ENCODE measurements around the gene PBX1. TPM values are rescaled to one million over a fixed set of nuclear protein-coding genes. Genes with fewer than 3 reads are reported as not detected.

Gene PBX1
- polyA plus RNA-seq, 3 donors = 0.07 TPM; not detected in 2

- no peak overlapping the region for H3K9ac ChIP-seq (ENCODE audit: insufficient read depth, low read length, poor library complexity, severe bottlenecking)
- H3K4me2 ChIP-seq (replicated peaks; ENCODE audit: extremely low read depth, low read length, poor library complexity, severe bottlenecking) = no peak overlapping the region
These were observed 43.2 kb upstream of the PBX1 start for GRCh38 chr1:164515711-164516331.

GRCh38 chr1:164516591-164516990 is 42.4 kb upstream of the PBX1 start:
- no peak overlapping the region for H3K27ac Mint-ChIP-seq
- Histone ChIP-seq H3K36me3 (replicated peaks in 1 of 2; ENCODE audit: control insufficient read depth in 1 of 2, insufficient read depth in 2 of 2, low read length in 2 of 2) (no peaks in the 10 kb centered on the region), H3K79me2 (ENCODE audit: insufficient read depth, low read length) (no peaks in the 10 kb centered on the region), H3K4me3 (replicated peaks in 1 of 3; ENCODE audit: low read depth in 2 of 3, low read length in 3 of 3) (no peak overlapping the region), H3K9me3 (replicated peaks in 1 of 2; ENCODE audit: control insufficient read depth in 1 of 2, insufficient read depth in 1 of 2, low read length in 2 of 2) (no peaks in the 10 kb centered on the region), H3K9ac (ENCODE audit: insufficient read depth, low read length, poor library complexity, severe bottlenecking) (no peak overlapping the region), H3K27ac (ENCODE audit: low read depth in 1 of 2, low read length in 2 of 2) (no peak overlapping the region), H2AFZ (ENCODE audit: insufficient read depth, low read depth, low read length, poor library complexity, severe bottlenecking) (no peak overlapping the region), H3K27me3 (ENCODE audit: control insufficient read depth in 2 of 2, insufficient read depth in 2 of 2, low read length in 2 of 2) (no peaks in the 10 kb centered on the region), H3K4me1 (ENCODE audit: control insufficient read depth in 1 of 2, insufficient read depth in 2 of 2, low read length in 2 of 2) (no peaks in the 10 kb centered on the region), H4K20me1 (ENCODE audit: insufficient read depth, low read length) (no peaks in the 10 kb centered on the region), H3K4me2 (replicated peaks; ENCODE audit: extremely low read depth, low read length, poor library complexity, severe bottlenecking) (no peak overlapping the region)
- peaks cover 0 to 2% (median 0%) of the 10 kb centered on the region in 7 donors for H3K9me3 Mint-ChIP-seq
- no CpG with 5 or more reads among the region's 7 CpGs for WGBS (ENCODE audit: insufficient coverage)
- DNase-seq = no peak
- H3K27me3 Mint-ChIP-seq (ENCODE audit: low read depth in 3 of 3) = peaks cover 1 to 6% (median 2%) of the 10 kb centered on the region in 3 donors
- H3K36me3 Mint-ChIP-seq = no peaks in the 10 kb centered on the region
- intact Hi-C loops (cut with micrococcal nuclease) = no loop called here
- H3K4me3 Mint-ChIP-seq = no peak overlapping the region
- TF ChIP-seq CTCF (IDR thresholded peaks at IDR 0.05) = no peak
- H3K4me1 Mint-ChIP-seq = no peaks in the 10 kb centered on the region

More at GRCh38 chr1:164515711-164516331, 43.2 kb upstream of the PBX1 start:
- WGBS (ENCODE audit: insufficient coverage) = 98% methylated on average over 6 of the region's 8 CpGs
- Mint-ChIP-seq H3K36me3 (no peaks in the 10 kb centered on the region), H3K4me3 (no peak overlapping the region), H3K4me1 (no peaks in the 10 kb centered on the region), H3K27me3 (ENCODE audit: low read depth in 3 of 3) (peaks cover 1 to 6% (median 2%) of the 10 kb centered on the region in 3 donors), H3K27ac (no peak overlapping the region), H3K9me3 (peaks cover 0 to 2% (median 0%) of the 10 kb centered on the region in 7 donors)
- no peaks in the 10 kb centered on the region for H3K4me1 ChIP-seq (ENCODE audit: control insufficient read depth in 1 of 2, insufficient read depth in 2 of 2, low read length in 2 of 2)
- H3K27me3 ChIP-seq (ENCODE audit: control insufficient read depth in 2 of 2, insufficient read depth in 2 of 2, low read length in 2 of 2) = no peaks in the 10 kb centered on the region
- H2AFZ ChIP-seq (ENCODE audit: insufficient read depth, low read depth, low read length, poor library complexity, severe bottlenecking) = no peak overlapping the region
- H3K36me3 ChIP-seq (replicated peaks in 1 of 2; ENCODE audit: control insufficient read depth in 1 of 2, insufficient read depth in 2 of 2, low read length in 2 of 2) = no peaks in the 10 kb centered on the region
- no peaks in the 10 kb centered on the region for H3K9me3 ChIP-seq (replicated peaks in 1 of 2; ENCODE audit: control insufficient read depth in 1 of 2, insufficient read depth in 1 of 2, low read length in 2 of 2)
- no peak overlapping the region for H3K27ac ChIP-seq (ENCODE audit: low read depth in 1 of 2, low read length in 2 of 2)
- intact Hi-C loops (cut with micrococcal nuclease) = no loop called here
- H4K20me1 ChIP-seq (ENCODE audit: insufficient read depth, low read length) = no peaks in the 10 kb centered on the region
- no peak for DNase-seq
- no peak overlapping the region for H3K4me3 ChIP-seq (replicated peaks in 1 of 3; ENCODE audit: low read depth in 2 of 3, low read length in 3 of 3)
- TF ChIP-seq CTCF (IDR thresholded peaks at IDR 0.05) = no peak
- H3K79me2 ChIP-seq (ENCODE audit: insufficient read depth, low read length) = no peaks in the 10 kb centered on the region

All from CD14-positive monocyte (primary cell).